Measurements from ENCODE around the gene PEX26. TPM values are rescaled to one million over a fixed set of nuclear protein-coding genes. Genes with fewer than 3 reads are reported as not detected.
"Not testable (repeated sequence)": the region's sequence is repeated elsewhere in the genome, so short reads cannot be mapped to it uniquely, and the experiment has no call there.

PEX26 gene
- 26.7 TPM for polyA plus RNA-seq (2013, experiment 1 of 2)
- 25.0 TPM for polyA plus RNA-seq (2013, experiment 2 of 2)

DNA sequence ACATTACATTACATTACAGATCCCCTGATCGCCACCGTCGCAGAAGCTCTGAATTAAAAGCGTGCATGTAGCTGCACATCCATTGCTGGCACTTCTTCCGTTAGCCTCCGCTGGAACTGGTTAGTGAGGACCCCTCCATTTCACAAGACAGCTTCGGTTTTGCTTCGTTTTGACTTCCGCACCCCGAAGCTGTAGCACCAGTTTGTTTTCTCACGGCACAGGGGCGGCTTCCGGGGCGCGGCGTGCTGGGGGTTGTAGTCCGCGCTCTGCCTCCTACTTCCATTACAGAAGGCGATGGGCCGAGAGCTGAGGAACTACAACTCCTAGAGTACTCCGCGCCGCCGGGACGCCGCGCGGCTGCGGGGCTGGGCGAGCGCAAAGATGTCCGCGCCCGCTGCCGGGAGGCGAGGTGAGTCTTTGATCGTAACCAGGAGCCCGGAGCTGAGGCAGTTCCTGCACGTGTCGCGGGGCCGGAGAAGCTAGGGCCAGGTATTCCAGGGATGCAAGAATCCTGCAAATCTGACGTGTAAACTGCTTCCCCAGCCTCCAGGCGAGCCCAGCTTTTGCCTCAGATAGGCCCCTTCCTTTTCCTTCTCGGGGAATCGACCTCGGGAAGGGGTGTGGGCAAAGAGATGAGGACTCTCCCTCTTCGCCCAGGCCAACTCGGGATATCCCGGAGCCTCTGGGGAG is at the start of gene PEX26:
PEX26 (plus strand) TSS at position 352 of the 690 bp plus-strand sequence. CDS start 387 bp downstream, outside the sequence.
- Histone ChIP-seq H3K27ac (ENCODE audit: low read depth, low read length) (peak within 1 kb of the TSS; percentile 60), H3K4me1 (ENCODE audit: insufficient read depth, low read length) (peaks cover 4% of the 10 kb centered on the region; the same call in 1 of the 2 replicates), H3K27me3 (ENCODE audit: insufficient read depth, low read length) (no peaks in the 10 kb centered on the region), H3K4me3 (ENCODE audit: low read length) (peak within 1 kb of the TSS; percentile 81), H3K9ac (ENCODE audit: low read depth, low read length) (peak within 1 kb of the TSS; percentile 87), H3K9me3 (ENCODE audit: insufficient read depth, low read depth, low read length) (no peaks in the 10 kb centered on the region), H3K36me3 (ENCODE audit: insufficient read depth, low read length) (peaks cover 37% of the 10 kb centered on the region)
- WGBS, result under 1% methylated on average over 50 of the region's 50 CpGs

DNA sequence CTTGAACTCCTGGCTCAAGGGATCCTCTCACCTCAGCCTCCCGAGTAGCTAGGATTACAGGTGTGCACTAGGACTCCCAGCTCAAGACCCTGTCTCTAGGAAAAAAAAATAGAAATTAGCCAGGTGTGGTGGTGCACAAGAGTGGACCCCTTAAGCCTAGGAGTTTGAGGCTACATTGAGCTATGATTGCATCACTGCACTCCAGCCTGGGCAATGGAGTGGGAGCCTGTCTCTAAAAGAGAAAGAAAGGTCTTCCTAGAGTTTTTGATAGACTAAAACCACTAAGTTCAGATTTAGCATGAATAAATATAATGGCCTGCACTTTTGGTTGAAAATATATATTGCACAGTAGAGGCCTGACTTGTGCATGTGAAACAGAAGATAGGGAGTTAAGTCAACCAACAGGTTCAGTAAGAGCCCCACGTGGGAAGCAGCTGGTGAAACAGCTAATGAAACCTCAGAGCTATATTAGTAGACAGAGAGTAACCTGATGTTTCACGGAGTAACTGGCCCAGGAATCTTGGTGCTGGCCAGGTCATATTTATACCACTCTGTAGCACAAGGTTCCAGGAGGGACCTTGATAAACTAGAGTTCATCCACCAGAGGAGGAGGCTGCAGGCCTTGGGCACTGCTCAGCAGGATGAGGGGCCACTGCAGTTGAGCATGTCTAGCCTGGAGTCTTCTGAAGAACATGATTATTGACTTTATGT is 48.8 kb upstream of the PEX26 start:
- WGBS, result 73% methylated on average over 3 of the region's 3 CpGs
- Histone ChIP-seq H3K27me3 (ENCODE audit: insufficient read depth, low read length) (peaks cover 43% of the 10 kb centered on the region), H3K36me3 (ENCODE audit: insufficient read depth, low read length) (no peaks in the 10 kb centered on the region), H3K9ac (ENCODE audit: low read depth, low read length) (no peak overlapping the region), H3K4me1 (ENCODE audit: insufficient read depth, low read length) (no peaks in the 10 kb centered on the region), H3K4me3 (ENCODE audit: low read length) (no peak overlapping the region), H3K27ac (ENCODE audit: low read depth, low read length) (no peak overlapping the region), H3K9me3 (ENCODE audit: insufficient read depth, low read depth, low read length) (no peaks in the 10 kb centered on the region)

DNA sequence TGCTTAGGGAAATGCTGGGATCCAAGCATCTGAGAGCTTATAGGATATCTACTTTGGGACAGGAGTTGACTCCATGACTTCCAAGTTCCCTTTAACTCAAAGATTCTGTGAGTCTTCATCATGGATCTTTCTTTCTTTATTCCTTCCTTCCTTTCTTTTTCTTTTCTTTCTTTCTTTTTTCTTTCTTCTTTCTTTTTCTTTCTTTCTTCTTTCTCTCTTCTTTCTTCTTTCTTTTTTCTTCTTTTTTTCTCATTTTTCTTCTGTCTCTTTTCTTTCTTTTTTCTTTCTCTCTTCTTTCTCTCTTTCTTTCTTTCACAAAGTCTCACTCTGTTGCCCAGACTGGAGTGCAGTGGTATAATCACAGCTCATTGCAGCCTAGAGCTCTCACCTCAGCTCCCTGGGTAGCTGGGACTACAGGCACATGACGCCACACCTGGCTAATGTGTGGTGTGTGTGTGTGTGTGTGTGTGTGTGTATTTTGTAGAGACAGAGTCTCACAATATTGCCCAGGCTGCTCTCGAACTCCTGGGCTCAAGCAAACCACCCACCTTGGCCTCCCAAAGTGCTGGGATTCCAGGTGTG is 48.0 kb upstream of the PEX26 start:
- WGBS, result 88% methylated on average over 2 of the region's 2 CpGs
- no peak overlapping the region for H3K4me3 ChIP-seq (ENCODE audit: low read length)
- H3K27ac ChIP-seq (ENCODE audit: low read depth, low read length), result no peak overlapping the region
- no peaks in the 10 kb centered on the region for H3K4me1 ChIP-seq (ENCODE audit: insufficient read depth, low read length)
- H3K27me3 ChIP-seq (ENCODE audit: insufficient read depth, low read length), result peaks cover 35% of the 10 kb centered on the region
- no peaks in the 10 kb centered on the region for H3K36me3 ChIP-seq (ENCODE audit: insufficient read depth, low read length)
- H3K9me3 ChIP-seq (ENCODE audit: insufficient read depth, low read depth, low read length), result no peaks in the 10 kb centered on the region
- no peak overlapping the region for H3K9ac ChIP-seq (ENCODE audit: low read depth, low read length)

DNA sequence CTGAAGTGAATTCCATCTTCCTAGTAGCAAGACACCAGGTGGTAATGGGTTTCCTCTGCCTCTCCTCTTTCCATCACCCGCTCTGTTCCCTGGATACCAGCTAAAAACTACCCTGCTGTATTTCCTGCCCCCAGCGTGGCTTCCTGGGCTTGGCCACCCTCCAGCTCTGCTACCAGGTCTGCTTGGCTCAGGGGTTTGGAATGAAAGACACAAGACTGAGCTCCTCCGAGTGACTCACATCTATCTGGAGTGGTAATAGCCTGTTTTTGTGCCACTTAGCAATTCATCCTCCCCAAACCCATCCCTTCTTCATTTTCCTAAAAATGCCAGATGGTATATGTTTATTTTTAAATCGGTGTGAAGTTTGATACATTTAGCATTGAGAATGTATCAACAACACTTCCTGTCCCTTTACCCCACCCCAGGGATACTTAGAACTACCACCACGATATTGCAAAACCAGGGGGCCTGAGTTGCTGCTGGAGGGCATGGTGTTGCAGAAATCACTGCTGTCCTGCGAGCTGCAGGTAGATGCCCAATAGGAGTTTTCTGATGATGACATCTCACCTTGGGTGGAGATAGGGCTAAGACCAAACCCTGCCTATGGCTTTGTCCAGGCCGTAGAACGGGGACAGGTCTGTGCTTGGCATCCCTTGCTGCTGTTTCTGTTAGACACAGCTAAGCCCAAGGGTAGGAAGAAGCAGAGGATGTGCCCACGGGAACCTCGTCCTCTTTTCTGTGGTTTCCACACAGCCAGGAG is 45.9 kb upstream of the PEX26 start:
- no peaks in the 10 kb centered on the region for H3K9me3 ChIP-seq (ENCODE audit: insufficient read depth, low read depth, low read length)
- no peak overlapping the region for H3K9ac ChIP-seq (ENCODE audit: low read depth, low read length)
- H3K4me1 ChIP-seq (ENCODE audit: insufficient read depth, low read length), result no peaks in the 10 kb centered on the region
- peaks cover 14% of the 10 kb centered on the region for H3K27me3 ChIP-seq (ENCODE audit: insufficient read depth, low read length)
- no peak overlapping the region for H3K27ac ChIP-seq (ENCODE audit: low read depth, low read length)
- H3K36me3 ChIP-seq (ENCODE audit: insufficient read depth, low read length), result no peaks in the 10 kb centered on the region
- 84% methylated on average over 9 of the region's 10 CpGs for WGBS
- no peak overlapping the region for H3K4me3 ChIP-seq (ENCODE audit: low read length)

DNA sequence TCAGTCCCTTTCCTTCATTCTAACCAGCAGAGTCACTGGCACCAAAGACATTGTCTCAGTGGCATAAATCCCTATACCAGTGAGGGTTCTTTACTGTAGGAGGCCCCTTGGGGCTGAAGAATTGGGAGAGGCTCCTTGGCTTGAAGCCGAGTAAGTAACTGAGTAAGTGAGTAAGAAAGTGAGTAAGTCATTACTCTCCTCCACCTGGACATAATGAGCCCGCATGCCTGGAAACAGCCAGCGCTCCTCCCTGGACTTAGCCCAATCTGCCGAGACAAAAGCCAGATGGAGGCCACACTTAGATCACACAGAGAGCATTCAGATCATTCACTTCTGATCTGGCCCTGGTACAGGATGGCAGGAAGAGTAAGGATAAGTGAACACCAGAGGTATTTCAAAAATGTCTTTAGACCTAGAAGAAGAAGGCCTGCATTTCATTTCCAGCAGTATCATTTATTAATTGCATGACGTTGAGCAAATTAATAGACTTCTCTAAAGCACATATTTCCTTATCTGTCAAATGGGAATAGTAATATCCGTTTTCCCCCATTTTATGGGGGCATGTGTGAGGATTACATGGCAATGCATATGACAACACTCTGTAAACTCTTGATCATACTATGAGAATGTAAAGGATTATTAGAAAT is 45.2 kb upstream of the PEX26 start:
- WGBS, result 86% methylated on average over 5 of the region's 6 CpGs
- Histone ChIP-seq H3K9ac (ENCODE audit: low read depth, low read length) (no peak overlapping the region), H3K27me3 (ENCODE audit: insufficient read depth, low read length) (peaks cover 7% of the 10 kb centered on the region), H3K36me3 (ENCODE audit: insufficient read depth, low read length) (no peaks in the 10 kb centered on the region), H3K9me3 (ENCODE audit: insufficient read depth, low read depth, low read length) (no peaks in the 10 kb centered on the region), H3K4me3 (ENCODE audit: low read length) (no peak overlapping the region), H3K27ac (ENCODE audit: low read depth, low read length) (no peak overlapping the region), H3K4me1 (ENCODE audit: insufficient read depth, low read length) (no peaks in the 10 kb centered on the region)

DNA sequence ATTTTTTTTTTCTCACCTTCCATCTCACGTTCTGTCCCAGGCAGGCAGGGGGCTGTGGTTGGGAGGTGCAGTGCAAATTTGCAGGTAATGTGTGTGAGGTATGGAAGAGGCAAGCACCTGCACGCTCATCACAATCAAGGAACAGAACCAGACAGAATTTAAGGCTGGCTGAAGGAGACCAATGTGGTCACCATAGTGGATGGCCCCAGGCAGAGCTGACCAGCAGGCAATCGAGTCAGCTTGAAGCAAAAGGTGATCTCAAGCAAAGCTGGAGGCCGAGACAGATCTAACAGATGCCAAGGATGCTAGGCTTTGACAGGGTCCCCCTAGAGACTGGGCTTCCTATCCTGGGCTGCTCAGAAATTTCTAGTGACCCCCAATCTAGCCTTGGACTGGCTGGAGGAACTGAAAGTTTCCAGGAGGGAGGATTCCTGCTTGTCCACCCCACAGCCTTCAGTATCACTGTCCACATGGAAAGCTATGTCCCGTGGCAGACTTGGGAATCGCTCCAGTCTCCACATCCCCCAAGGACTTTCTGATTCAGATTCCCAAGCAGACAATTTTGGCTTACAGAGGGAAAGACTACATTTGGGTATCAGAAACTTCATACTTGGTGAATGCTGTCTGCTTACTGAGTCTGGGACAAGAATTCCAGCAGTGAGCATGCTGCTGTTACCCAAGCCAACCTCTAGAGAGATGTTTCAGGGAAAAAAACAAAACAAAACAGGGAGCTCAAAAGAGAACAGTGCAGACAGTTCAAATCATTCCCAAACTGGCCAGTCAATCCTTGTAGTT is 44.4 kb upstream of the PEX26 start:
- no peak overlapping the region for H3K4me3 ChIP-seq (ENCODE audit: low read length)
- no peaks in the 10 kb centered on the region for H3K4me1 ChIP-seq (ENCODE audit: insufficient read depth, low read length)
- no peaks in the 10 kb centered on the region for H3K36me3 ChIP-seq (ENCODE audit: insufficient read depth, low read length)
- no peak overlapping the region for H3K27ac ChIP-seq (ENCODE audit: low read depth, low read length)
- H3K27me3 ChIP-seq (ENCODE audit: insufficient read depth, low read length), result peaks cover 2% of the 10 kb centered on the region; the same call in 1 of the 2 replicates
- 87% methylated on average over 6 of the region's 6 CpGs for WGBS
- H3K9ac ChIP-seq (ENCODE audit: low read depth, low read length), result no peak overlapping the region
- H3K9me3 ChIP-seq (ENCODE audit: insufficient read depth, low read depth, low read length), result no peaks in the 10 kb centered on the region

DNA sequence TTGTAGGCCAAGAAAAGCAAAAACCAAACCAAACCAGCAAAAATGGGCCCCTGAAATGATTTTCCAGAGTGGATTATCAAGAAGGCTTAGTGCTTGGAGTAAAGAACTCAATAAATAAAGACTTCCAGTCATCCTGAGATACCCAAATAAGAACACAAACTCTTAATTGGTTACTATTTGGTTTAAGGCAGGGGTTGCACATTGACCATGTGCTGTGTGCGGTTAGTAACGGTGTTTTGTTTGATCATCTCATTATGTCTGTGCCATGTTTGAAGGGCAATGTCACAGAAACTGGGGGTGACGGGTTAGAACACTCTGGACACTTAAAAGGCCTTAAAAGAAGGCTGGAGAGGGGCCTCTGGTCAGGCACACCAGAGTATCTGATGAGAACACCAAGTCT is 43.7 kb upstream of the PEX26 start:
- Histone ChIP-seq H3K4me1 (ENCODE audit: insufficient read depth, low read length) (no peaks in the 10 kb centered on the region), H3K9me3 (ENCODE audit: insufficient read depth, low read depth, low read length) (no peaks in the 10 kb centered on the region), H3K36me3 (ENCODE audit: insufficient read depth, low read length) (no peaks in the 10 kb centered on the region), H3K27ac (ENCODE audit: low read depth, low read length) (no peak overlapping the region), H3K4me3 (ENCODE audit: low read length) (no peak overlapping the region), H3K27me3 (ENCODE audit: insufficient read depth, low read length) (no peaks in the 10 kb centered on the region), H3K9ac (ENCODE audit: low read depth, low read length) (no peak overlapping the region)
- 96% methylated on average over 3 of the region's 3 CpGs for WGBS

DNA sequence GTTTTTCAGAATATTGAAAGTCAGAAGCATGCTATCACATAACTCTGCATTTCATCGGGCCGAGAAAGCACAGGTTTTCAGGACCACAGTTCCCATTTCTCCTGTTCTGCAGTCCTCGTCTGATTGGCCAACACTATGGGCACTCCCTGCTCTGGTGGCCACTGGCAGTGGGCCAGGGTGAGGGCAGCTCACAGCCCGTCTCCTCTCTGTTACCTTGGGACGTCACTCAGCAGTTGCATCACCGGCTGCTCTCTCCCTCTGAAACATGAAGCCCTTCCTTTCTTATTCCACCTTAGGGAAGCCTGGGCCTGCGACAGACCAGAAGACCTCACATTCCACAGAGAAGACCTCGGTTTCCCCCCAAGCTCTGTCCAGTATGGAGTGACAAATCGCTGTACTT is 42.0 kb upstream of the PEX26 start:
- Histone ChIP-seq H3K4me3 (ENCODE audit: low read length) (no peak overlapping the region), H3K4me1 (ENCODE audit: insufficient read depth, low read length) (no peaks in the 10 kb centered on the region), H3K27me3 (ENCODE audit: insufficient read depth, low read length) (no peaks in the 10 kb centered on the region), H3K9me3 (ENCODE audit: insufficient read depth, low read depth, low read length) (no peaks in the 10 kb centered on the region), H3K9ac (ENCODE audit: low read depth, low read length) (no peak overlapping the region), H3K27ac (ENCODE audit: low read depth, low read length) (no peak overlapping the region), H3K36me3 (ENCODE audit: insufficient read depth, low read length) (no peaks in the 10 kb centered on the region)
- WGBS, result 65% methylated on average over 9 of the region's 9 CpGs

DNA sequence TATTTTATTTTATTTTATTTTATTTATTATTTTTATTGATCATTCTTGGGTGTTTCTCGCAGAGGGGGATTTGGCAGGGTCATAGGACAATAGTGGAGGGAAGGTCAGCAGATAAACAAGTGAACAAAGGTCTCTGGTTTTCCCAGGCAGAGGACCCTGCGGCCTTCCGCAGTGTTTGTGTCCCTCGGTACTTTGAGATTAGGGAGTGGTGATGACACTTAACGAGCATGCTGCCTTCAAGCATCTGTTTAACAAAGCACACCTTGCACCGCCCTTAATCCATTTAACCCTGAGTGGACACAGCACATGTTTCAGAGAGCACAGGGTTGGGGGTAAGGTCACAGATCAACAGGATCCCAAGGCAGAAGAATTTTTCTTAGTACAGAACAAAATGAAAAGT is 36.9 kb upstream of the PEX26 start:
- H3K27me3 ChIP-seq (ENCODE audit: insufficient read depth, low read length); H3K4me3 ChIP-seq (ENCODE audit: low read length); H3K27ac ChIP-seq (ENCODE audit: low read depth, low read length); H3K4me1 ChIP-seq (ENCODE audit: insufficient read depth, low read length); H3K9me3 ChIP-seq (ENCODE audit: insufficient read depth, low read depth, low read length); H3K36me3 ChIP-seq (ENCODE audit: insufficient read depth, low read length); H3K9ac ChIP-seq (ENCODE audit: low read depth, low read length): not testable (repeated sequence)
- WGBS, result no CpG with 5 or more reads among the region's 6 CpGs

DNA sequence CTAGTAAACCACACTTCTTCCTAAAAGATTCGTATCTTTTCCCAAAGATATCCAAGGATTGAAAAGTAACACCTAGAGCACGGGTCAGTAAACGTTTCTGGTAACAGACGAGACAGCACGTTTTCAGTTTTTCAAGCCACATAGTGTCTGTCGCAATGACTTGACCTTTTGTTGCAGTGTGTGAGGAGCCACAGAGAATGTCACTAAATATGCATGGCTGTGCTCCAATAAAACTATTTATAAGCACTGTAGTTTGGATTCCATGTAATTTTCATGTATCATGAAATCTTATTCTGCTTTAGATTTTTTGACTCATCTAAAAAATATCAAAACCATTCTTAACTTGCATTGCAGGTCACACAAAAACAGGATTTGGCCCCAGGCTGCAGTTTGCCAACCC is 35.1 kb upstream of the PEX26 start:
- H3K36me3 ChIP-seq (ENCODE audit: insufficient read depth, low read length), result no peaks in the 10 kb centered on the region
- H3K27ac ChIP-seq (ENCODE audit: low read depth, low read length), result no peak overlapping the region
- WGBS, result 93% methylated on average over 6 of the region's 6 CpGs
- no peaks in the 10 kb centered on the region for H3K27me3 ChIP-seq (ENCODE audit: insufficient read depth, low read length)
- H3K9me3 ChIP-seq (ENCODE audit: insufficient read depth, low read depth, low read length), result 0 out of 2 replicates have a peak, but pooled peaks cover 7% of the 10 kb centered on the region
- no peak overlapping the region for H3K4me3 ChIP-seq (ENCODE audit: low read length)
- no peak overlapping the region for H3K9ac ChIP-seq (ENCODE audit: low read depth, low read length)
- H3K4me1 ChIP-seq (ENCODE audit: insufficient read depth, low read length), result no peaks in the 10 kb centered on the region

Measured in HUES64 (cell line).